WTC11 (cell line): Measurements from ENCODE around the gene FBLN2. TPM values are rescaled to one million over a fixed set of nuclear protein-coding genes. Genes with fewer than 3 reads are reported as not detected.

Experiments
- ATAC-seq: fragments of 200-7000 bp; cut with Tn5 transposase; 2 replicates; pipeline ENCODE4 v1.10.0; 2021; ENCODE audit warnings: mild to moderate bottlenecking, moderate library complexity
- CTCF ChIA-PET: fragments of 300-600 bp; sonication (Branson Sonifier 250); formaldehyde crosslinking; loops from one replicate; lab custom pipeline; 2021; ENCODE audit warnings: antibody characterized with exemption; lab: Charles Lee
- POLR2A ChIA-PET: fragments of 350-600 bp; sonication (Branson Sonifier 250); formaldehyde crosslinking; loops from one replicate; lab custom pipeline; 2021; ENCODE audit warnings: antibody characterized with exemption; lab: Charles Lee
- DNase-seq: peaks from one replicate; pipeline ENCODE4 v3.0.0; 2021; ENCODE audit warnings: low spot score
- H3K27ac Mint-ChIP-seq: 2 replicates; pipeline ENCODE4 v1.8.0; 2021; ENCODE audit warnings: mixed read lengths
- H3K27me3 Mint-ChIP-seq: 2 replicates; pipeline ENCODE4 v1.8.0; 2021; ENCODE audit warnings: low read depth, mild to moderate bottlenecking, moderate library complexity, mixed read lengths
- H3K36me3 Mint-ChIP-seq: 2 replicates; pipeline ENCODE4 v1.8.0; 2021; ENCODE audit warnings: mixed read lengths
- H3K4me1 Mint-ChIP-seq: 2 replicates; pipeline ENCODE4 v1.8.0; 2022; ENCODE audit warnings: mixed read lengths
- H3K4me3 Mint-ChIP-seq: 2 replicates; pipeline ENCODE4 v1.8.0; 2021; ENCODE audit warnings: mild to moderate bottlenecking, moderate library complexity, mixed read lengths
- H3K9me3 Mint-ChIP-seq: 2 replicates; pipeline ENCODE4 v1.8.0; 2021; ENCODE audit warnings: mixed read lengths
- AR ChIP-seq: fragments of 250-450 bp; sonication (Bioruptor Pico); IDR thresholded peaks from 2 replicates; pipeline ENCODE4 v1.9.0; 2021; ENCODE audit warnings: mild to moderate bottlenecking
- ATF3 ChIP-seq: sonication (generic); formaldehyde crosslinking; conservative IDR thresholded peaks from 2 replicates; pipeline ENCODE4 v1.8.1; 2022; ENCODE audit warnings: mild to moderate bottlenecking, missing genetic modification reagents
- ESRRA ChIP-seq: sonication (generic); formaldehyde crosslinking; IDR thresholded peaks from 2 replicates; pipeline ENCODE4 v1.8.1; 2022; ENCODE audit warnings: mild to moderate bottlenecking, missing genetic modification reagents, borderline replicate concordance
- GABPB1 ChIP-seq: sonication (generic); formaldehyde crosslinking; IDR thresholded peaks from 2 replicates; pipeline ENCODE4 v1.8.1; 2023; ENCODE audit warnings: mild to moderate bottlenecking, missing genetic modification reagents
- GRHL2 ChIP-seq: fragments of 250-450 bp; sonication (Bioruptor Pico); IDR thresholded peaks from 2 replicates; pipeline ENCODE4 v1.8.0; 2022; ENCODE audit warnings: mild to moderate bottlenecking, moderate library complexity; ENCODE audit not compliant: insufficient replicate concordance, severe bottlenecking
- GTF2I ChIP-seq: fragments of 250-450 bp; sonication (Bioruptor Pico); conservative IDR thresholded peaks from 2 replicates; pipeline ENCODE4 v1.4.0; 2021; ENCODE audit warnings: mild to moderate bottlenecking
- IRF2 ChIP-seq: sonication (generic); formaldehyde crosslinking; IDR thresholded peaks from 2 replicates; pipeline ENCODE4 v1.8.0; 2022; ENCODE audit warnings: low read depth, missing genetic modification reagents, borderline replicate concordance
- JUN ChIP-seq: sonication (generic); formaldehyde crosslinking; IDR thresholded peaks from 2 replicates; pipeline ENCODE4 v1.8.0; 2023; ENCODE audit warnings: mild to moderate bottlenecking, missing genetic modification reagents
- NFYB ChIP-seq: sonication (generic); formaldehyde crosslinking; conservative IDR thresholded peaks from 2 replicates; pipeline ENCODE4 v1.8.0; 2022; ENCODE audit warnings: low read depth, missing genetic modification reagents
- RELA ChIP-seq: sonication (generic); formaldehyde crosslinking; IDR thresholded peaks from 2 replicates; pipeline ENCODE4 v1.8.1; 2022; ENCODE audit warnings: missing genetic modification reagents, mild to moderate bottlenecking, borderline replicate concordance
- SP1 ChIP-seq: sonication (generic); formaldehyde crosslinking; conservative IDR thresholded peaks from 2 replicates; pipeline ENCODE4 v1.8.1; 2022; ENCODE audit warnings: missing genetic modification reagents
- ZNF138 ChIP-seq: sonication (generic); formaldehyde crosslinking; conservative IDR thresholded peaks from 2 replicates; pipeline ENCODE4 v1.8.1; 2022; ENCODE audit warnings: mild to moderate bottlenecking, moderate library complexity, missing genetic modification reagents
- ZSCAN18 ChIP-seq: fragments of 250-450 bp; sonication (Bioruptor Pico); IDR thresholded peaks from 2 replicates; pipeline ENCODE4 v2.1.2; 2022; ENCODE audit warnings: mild to moderate bottlenecking, moderate library complexity
- total RNA-seq: library from RNA; stranded (reverse); gene quantifications from 3 replicates; pipeline ENCODE4 v1.2.3, GENCODE V29; 2021
- TF ChIP-seq, protein P1 (sequence below): sonication (generic); formaldehyde crosslinking; IDR thresholded peaks from 2 replicates; pipeline ENCODE4 v1.8.1; 2023; ENCODE audit warnings: mild to moderate bottlenecking, moderate library complexity, missing genetic modification reagents
- TF ChIP-seq, protein P2 (sequence below): sonication (generic); formaldehyde crosslinking; IDR thresholded peaks from 2 replicates; pipeline ENCODE4 v1.8.1; 2022; ENCODE audit warnings: mild to moderate bottlenecking, moderate library complexity, missing genetic modification reagents
- TF ChIP-seq, protein P3 (sequence below): sonication (generic); formaldehyde crosslinking; IDR thresholded peaks from 2 replicates; pipeline ENCODE4 v1.8.1; 2023; ENCODE audit warnings: mild to moderate bottlenecking, missing genetic modification reagents, moderate library complexity

The FBLN2 gene
- total RNA-seq, 1 experiment from 2014 or later = 20.7 TPM

- CTCF ChIA-PET = interaction anchor here (1.3 to 2.5 kb wide), 3 partner anchors 12 to 87 kb away, joined by 6 to 9 read pairs (median 7); no protein-coding TSS in a partner anchor
- DNase-seq = peak; percentile 7
- peaks cover 8% of the 10 kb centered on the region for H3K4me1 Mint-ChIP-seq
These were observed 33.7 kb downstream of the FBLN2 start for GRCh38 chr3:13582366-13583250.

GRCh38 chr3:13583251-13584180 is 34.6 kb downstream of the FBLN2 start:
- no peak for ATAC-seq

More at GRCh38 chr3:13582366-13583250, 33.7 kb downstream of the FBLN2 start:
- no peak for TF ChIP-seq NFYB (CRISPR knock-in tag)
- TF ChIP-seq AR = no peak
- TF ChIP-seq GTF2I = 0 out of 2 replicates have a peak, but pooled peaks have one; percentile 21
- no peak for TF ChIP-seq ATF3 (CRISPR knock-in tag)
- TF ChIP-seq RELA (CRISPR knock-in tag) = no peak
- no peak for TF ChIP-seq GABPB1 (CRISPR knock-in tag)
- TF ChIP-seq, protein P1, sequence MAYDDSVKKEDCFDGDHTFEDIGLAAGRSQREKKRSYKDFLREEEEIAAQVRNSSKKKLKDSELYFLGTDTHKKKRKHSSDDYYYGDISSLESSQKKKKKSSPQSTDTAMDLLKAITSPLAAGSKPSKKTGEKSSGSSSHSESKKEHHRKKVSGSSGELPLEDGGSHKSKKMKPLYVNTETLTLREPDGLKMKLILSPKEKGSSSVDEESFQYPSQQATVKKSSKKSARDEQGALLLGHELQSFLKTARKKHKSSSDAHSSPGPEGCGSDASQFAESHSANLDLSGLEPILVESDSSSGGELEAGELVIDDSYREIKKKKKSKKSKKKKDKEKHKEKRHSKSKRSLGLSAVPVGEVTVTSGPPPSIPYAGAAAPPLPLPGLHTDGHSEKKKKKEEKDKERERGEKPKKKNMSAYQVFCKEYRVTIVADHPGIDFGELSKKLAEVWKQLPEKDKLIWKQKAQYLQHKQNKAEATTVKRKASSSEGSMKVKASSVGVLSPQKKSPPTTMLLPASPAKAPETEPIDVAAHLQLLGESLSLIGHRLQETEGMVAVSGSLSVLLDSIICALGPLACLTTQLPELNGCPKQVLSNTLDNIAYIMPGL (CRISPR knock-in tag) = no peak
- TF ChIP-seq, protein P2, sequence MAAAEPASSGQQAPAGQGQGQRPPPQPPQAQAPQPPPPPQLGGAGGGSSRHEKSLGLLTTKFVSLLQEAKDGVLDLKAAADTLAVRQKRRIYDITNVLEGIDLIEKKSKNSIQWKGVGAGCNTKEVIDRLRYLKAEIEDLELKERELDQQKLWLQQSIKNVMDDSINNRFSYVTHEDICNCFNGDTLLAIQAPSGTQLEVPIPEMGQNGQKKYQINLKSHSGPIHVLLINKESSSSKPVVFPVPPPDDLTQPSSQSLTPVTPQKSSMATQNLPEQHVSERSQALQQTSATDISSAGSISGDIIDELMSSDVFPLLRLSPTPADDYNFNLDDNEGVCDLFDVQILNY = 0 out of 2 replicates have a peak, but pooled peaks have one; percentile 26
- TF ChIP-seq, all 79 proteins: peak for 2
- Mint-ChIP-seq H3K9me3 (no peaks in the 10 kb centered on the region), H3K27ac (0 out of 2 replicates have a peak overlapping the region, but pooled peaks have one; percentile 60), H3K27me3 (no peaks in the 10 kb centered on the region), H3K36me3 (no peaks in the 10 kb centered on the region), H3K4me3 (no peak overlapping the region)
- POLR2A ChIA-PET = no interaction called here
- no peak for ATAC-seq

More at GRCh38 chr3:13583251-13584180, 34.6 kb downstream of the FBLN2 start:
- Mint-ChIP-seq H3K36me3 (no peaks in the 10 kb centered on the region), H3K4me1 (peaks cover 17% of the 10 kb centered on the region), H3K27me3 (no peaks in the 10 kb centered on the region), H3K27ac (no peak overlapping the region), H3K9me3 (no peaks in the 10 kb centered on the region), H3K4me3 (no peak overlapping the region)
- CTCF ChIA-PET = interaction anchor here (1.1 to 1.6 kb wide), 3 partner anchors 33 to 87 kb away, joined by 3 to 8 read pairs (median 4); no protein-coding TSS in a partner anchor
- POLR2A ChIA-PET = no interaction called here
- TF ChIP-seq IRF2 (CRISPR knock-in tag) (no peak), ZSCAN18 (CRISPR knock-in tag) (no peak), GRHL2 (CRISPR knock-in tag) (no peak), SP1 (CRISPR knock-in tag) (no peak), ESRRA (CRISPR knock-in tag) (no peak), JUN (no peak), ZNF138 (CRISPR knock-in tag) (no peak)
- TF ChIP-seq, protein P3, sequence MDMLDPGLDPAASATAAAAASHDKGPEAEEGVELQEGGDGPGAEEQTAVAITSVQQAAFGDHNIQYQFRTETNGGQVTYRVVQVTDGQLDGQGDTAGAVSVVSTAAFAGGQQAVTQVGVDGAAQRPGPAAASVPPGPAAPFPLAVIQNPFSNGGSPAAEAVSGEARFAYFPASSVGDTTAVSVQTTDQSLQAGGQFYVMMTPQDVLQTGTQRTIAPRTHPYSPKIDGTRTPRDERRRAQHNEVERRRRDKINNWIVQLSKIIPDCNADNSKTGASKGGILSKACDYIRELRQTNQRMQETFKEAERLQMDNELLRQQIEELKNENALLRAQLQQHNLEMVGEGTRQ (CRISPR knock-in tag) = no peak
- peak; percentile 10 for DNase-seq
